ENCODE results near the gene STIM1.
"Not testable (repeated sequence)": the region's sequence is repeated elsewhere in the genome, so short reads cannot be mapped to it uniquely, and the experiment has no call there.

Gene STIM1

GRCh38 chr11:4008116-4008515 is 152.7 kb downstream of the STIM1 start:
- no peak for ATAC-seq
- TF ChIP-seq TOX (CRISPR knock-in tag; IDR thresholded peaks at IDR 0.05; ENCODE audit: borderline replicate concordance) (no peak), SNAI2 (CRISPR knock-in tag; IDR thresholded peaks at IDR 0.05) (no peak), CSDC2 (CRISPR knock-in tag; IDR thresholded peaks at IDR 0.05) (no peak), ZNF70 (CRISPR knock-in tag; IDR thresholded peaks at IDR 0.05) (no peak), OSR1 (CRISPR knock-in tag; IDR thresholded peaks at IDR 0.05) (no peak), PATZ1 (CRISPR knock-in tag; IDR thresholded peaks at IDR 0.05; ENCODE audit: borderline replicate concordance) (no peak), ZNF565 (CRISPR knock-in tag; conservative IDR thresholded peaks at IDR 0.05; ENCODE audit: low read depth) (no peak), POU6F1 (CRISPR knock-in tag; IDR thresholded peaks at IDR 0.05; ENCODE audit: borderline replicate concordance, low read depth) (no peak), ESRRG (CRISPR knock-in tag; IDR thresholded peaks at IDR 0.05) (no peak), ZFP30 (CRISPR knock-in tag; IDR thresholded peaks at IDR 0.05) (no peak), TCF4 (CRISPR knock-in tag; IDR thresholded peaks at IDR 0.05; ENCODE audit: borderline replicate concordance) (no peak), RARB (CRISPR knock-in tag; IDR thresholded peaks at IDR 0.05) (no peak), ISL1 (CRISPR knock-in tag; IDR thresholded peaks at IDR 0.05) (no peak), ZFP3 (CRISPR knock-in tag; IDR thresholded peaks at IDR 0.05) (no peak)

GRCh38 chr11:4016602-4017001 is 161.1 kb downstream of the STIM1 start:
- not testable (repeated sequence) for ATAC-seq

- ATAC-seq: no peak
- TF ChIP-seq CSRNP3 (CRISPR knock-in tag; IDR thresholded peaks at IDR 0.05) (no peak), ISL1 (CRISPR knock-in tag; IDR thresholded peaks at IDR 0.05) (no peak), ZC3H10 (CRISPR knock-in tag; IDR thresholded peaks at IDR 0.05) (no peak), ESRRG (CRISPR knock-in tag; IDR thresholded peaks at IDR 0.05) (no peak), ZFP30 (CRISPR knock-in tag; IDR thresholded peaks at IDR 0.05) (no peak), ZNF565 (CRISPR knock-in tag; conservative IDR thresholded peaks at IDR 0.05; ENCODE audit: low read depth) (no peak), PPARA (CRISPR knock-in tag; IDR thresholded peaks at IDR 0.05; ENCODE audit: borderline replicate concordance) (no peak), BACH2 (CRISPR knock-in tag; IDR thresholded peaks at IDR 0.05; ENCODE audit: borderline replicate concordance) (no peak), SNAI2 (CRISPR knock-in tag; IDR thresholded peaks at IDR 0.05) (no peak), PATZ1 (CRISPR knock-in tag; IDR thresholded peaks at IDR 0.05; ENCODE audit: borderline replicate concordance) (no peak), ZNF8 (CRISPR knock-in tag; IDR thresholded peaks at IDR 0.05) (no peak), CSDC2 (CRISPR knock-in tag; IDR thresholded peaks at IDR 0.05) (no peak)
These were observed 161.7 kb downstream of the STIM1 start for GRCh38 chr11:4017129-4017528.

GRCh38 chr11:4018641-4019040 is 163.2 kb downstream of the STIM1 start:
- TF ChIP-seq ZFP30 (CRISPR knock-in tag; IDR thresholded peaks at IDR 0.05): no peak
- no peak for TF ChIP-seq TSHZ2 (CRISPR knock-in tag; IDR thresholded peaks at IDR 0.05)
- TF ChIP-seq TCF4 (CRISPR knock-in tag; IDR thresholded peaks at IDR 0.05; ENCODE audit: borderline replicate concordance): no peak
- no peak for TF ChIP-seq ZC3H10 (CRISPR knock-in tag; IDR thresholded peaks at IDR 0.05)
- no peak for TF ChIP-seq ARNTL (CRISPR knock-in tag; IDR thresholded peaks at IDR 0.05; ENCODE audit: borderline replicate concordance, low read depth)
- TF ChIP-seq RARB (CRISPR knock-in tag; IDR thresholded peaks at IDR 0.05): no peak
- ATAC-seq: no peak

Measured in SK-N-SH treated with all-trans-retinoic acid at 6 μM for 48 hours (cell line).